HEK293T (cell line): ENCODE data around the gene MRPL44.

Experiments
- BHLHE40 ChIP-seq: fragments of 450-650 bp; IDR thresholded peaks from 2 replicates; pipeline ENCODE4 v1.6.1; 2016; ENCODE audit warnings: mild to moderate bottlenecking, moderate library complexity, borderline replicate concordance
- FOXA1 ChIP-seq: fragments of 450-650 bp; IDR thresholded peaks from 2 replicates; pipeline ENCODE4 v1.6.1; 2016; ENCODE audit warnings: mild to moderate bottlenecking
- L3MBTL2 ChIP-seq: fragments of 450-650 bp; conservative IDR thresholded peaks from 2 replicates; pipeline ENCODE4 v1.6.1; 2016; ENCODE audit warnings: mild to moderate bottlenecking
- ZNF384 ChIP-seq: fragments of 450-650 bp; IDR thresholded peaks from 2 replicates; pipeline ENCODE4 v1.6.1; 2016

DNA sequence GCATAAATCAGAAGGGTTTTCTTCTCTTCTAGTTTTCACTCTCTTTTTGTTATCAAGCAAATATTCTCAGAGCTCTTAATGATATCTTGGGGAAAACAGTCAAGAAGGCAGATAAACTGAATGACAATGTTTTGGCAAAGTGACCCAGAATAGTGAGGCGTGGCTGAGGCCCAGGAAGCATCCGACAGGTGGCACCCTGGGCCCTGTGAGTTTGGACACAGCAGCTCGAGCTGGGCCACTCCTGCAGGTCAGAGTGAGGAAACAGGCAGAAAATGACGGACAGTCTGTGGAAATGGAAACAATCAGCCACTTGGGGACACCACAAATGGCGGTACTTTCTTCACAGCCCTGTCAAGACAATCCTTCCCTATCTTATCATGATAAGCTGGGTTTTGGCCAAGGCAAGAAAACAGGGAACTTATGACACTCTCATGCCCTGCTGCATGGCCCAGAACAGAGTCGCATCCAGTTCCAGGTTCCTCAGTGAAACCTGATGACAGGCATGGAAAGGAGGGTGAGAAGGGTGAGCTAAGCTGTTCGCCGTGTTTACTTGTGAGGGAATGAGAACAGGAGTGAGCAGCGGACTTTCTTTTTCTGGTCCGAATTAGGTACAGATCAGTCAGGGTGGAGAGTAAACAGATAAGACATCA, 32.1 kb downstream of the MRPL44 start:
- TF ChIP-seq L3MBTL2: no peak
- no peak for TF ChIP-seq BHLHE40
- TF ChIP-seq ZNF384: no peak
- TF ChIP-seq FOXA1: no peak
